Erythroblast (primary cell): ENCODE data around the gene ENDOD1.

ENCODE experiments used
- GATA1 ChIP-seq: IDR thresholded peaks from 2 replicates; pipeline ENCODE4 v1.6.1; 2011; ENCODE audit warnings: low read depth, mild to moderate bottlenecking, control low read depth, low read length, moderate library complexity
- POLR2A ChIP-seq: IDR thresholded peaks from 2 replicates; pipeline ENCODE4 v1.6.1; 2011; ENCODE audit warnings: mild to moderate bottlenecking, low read length

DNA sequence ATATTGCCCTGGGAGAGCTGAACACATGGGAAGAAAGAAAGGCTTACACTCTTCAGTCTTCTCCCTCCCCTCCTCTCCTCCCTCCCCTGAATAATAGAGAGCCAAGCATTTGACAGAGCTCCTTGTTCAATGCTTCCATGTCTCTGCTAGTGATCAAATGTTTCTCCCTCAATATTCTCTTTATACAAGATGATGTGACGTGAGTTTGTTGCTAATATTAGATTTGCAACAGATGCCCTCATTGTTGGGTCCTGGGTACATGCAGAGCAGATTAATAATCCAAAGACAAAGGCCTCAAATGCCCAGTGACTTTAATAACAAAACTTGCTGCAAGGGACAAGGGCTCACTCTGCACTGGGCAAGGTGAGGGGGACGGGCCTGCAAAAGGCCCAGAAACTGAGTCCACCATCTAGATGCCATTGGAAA lies 7.1 kb upstream of the ENDOD1 start:
- TF ChIP-seq POLR2A (no peak), GATA1 (no peak)
